K562 (cell line): ENCODE data around the gene LRP6. TPM values are rescaled to one million over a fixed set of nuclear protein-coding genes. Genes with fewer than 3 reads are reported as not detected.

Experiments used
- BACH1 ChIP-seq: fragments of 200-800 bp; sonication (Bioruptor generic); IDR thresholded peaks from 2 replicates; pipeline ENCODE4 v1.6.1; 2016; ENCODE audit warnings: missing genetic modification characterization, missing compliant biosample characterization
- BRD9 ChIP-seq: fragments of 450-650 bp; IDR thresholded peaks from 2 replicates; pipeline ENCODE4 v1.6.1; 2018; ENCODE audit warnings: low read depth; ENCODE audit not compliant: partially characterized antibody
- CBFA2T3 ChIP-seq: fragments of 450-650 bp; IDR thresholded peaks from 2 replicates; pipeline ENCODE4 v1.6.1; 2017
- FOXM1 ChIP-seq, 2 experiments: fragments of 450-650 bp in 1 of 2; sonication (generic) in 1 of 2; formaldehyde crosslinking in 1 of 2; IDR thresholded peaks; 2 replicates each; pipeline versions ENCODE4 v1.6.1 to v1.9.0; 2017 to 2022; ENCODE audit warnings: low read depth in 2 of 2, mild to moderate bottlenecking in 2 of 2, missing genetic modification reagents in 1 of 2, moderate library complexity in 1 of 2
- GTF2A2 ChIP-seq: IDR thresholded peaks from 2 replicates; pipeline ENCODE4 v1.6.1; 2016; ENCODE audit warnings: mild to moderate bottlenecking, missing genetic modification characterization, missing compliant biosample characterization
- KAT8 ChIP-seq: fragments of 450-650 bp; IDR thresholded peaks from 2 replicates; pipeline ENCODE4 v1.6.1; 2016; ENCODE audit warnings: low read depth, mild to moderate bottlenecking
- KLF1 ChIP-seq: fragments of 450-650 bp; IDR thresholded peaks from 2 replicates; pipeline ENCODE4 v1.6.1; 2016; ENCODE audit warnings: missing genetic modification characterization, missing compliant biosample characterization
- MBD2 ChIP-seq: sonication (generic); IDR thresholded peaks from 2 replicates; pipeline ENCODE4 v1.6.1; 2016; ENCODE audit warnings: low read depth, borderline replicate concordance
- POLR2A ChIP-seq: fragments of 450-650 bp; conservative IDR thresholded peaks from 2 replicates; pipeline ENCODE4 v1.6.1; 2016
- POLR2AphosphoS2 ChIP-seq: IDR thresholded peaks from 2 replicates; pipeline ENCODE4 v1.6.1; 2012; ENCODE audit warnings: low read length, improper control_type of control experiment
- SAP30 ChIP-seq: fragments of 200-600 bp; sonication (generic); IDR thresholded peaks from 2 replicates; pipeline ENCODE4 v1.6.1; 2012; ENCODE audit warnings: borderline replicate concordance, low read depth, mild to moderate bottlenecking, moderate library complexity, low read length, control low read depth, inconsistent platforms; ENCODE audit not compliant: insufficient read depth, poor library complexity, severe bottlenecking
- SREBF2 ChIP-seq: sonication (generic); formaldehyde crosslinking; IDR thresholded peaks from 2 replicates; pipeline ENCODE4 v1.4.0; 2020; ENCODE audit warnings: mild to moderate bottlenecking, missing genetic modification reagents
- STAT5B ChIP-seq: fragments of 250-450 bp; sonication (Bioruptor Pico); IDR thresholded peaks from 2 replicates; pipeline ENCODE4 v1.8.0; 2021; ENCODE audit warnings: mild to moderate bottlenecking, inconsistent platforms
- TEAD2 ChIP-seq: fragments of 450-650 bp; IDR thresholded peaks from 2 replicates; pipeline ENCODE4 v1.6.1; 2016; ENCODE audit warnings: missing genetic modification characterization, control low read depth, missing compliant biosample characterization
- ZBTB1 ChIP-seq: sonication (generic); formaldehyde crosslinking; IDR thresholded peaks from 2 replicates; pipeline ENCODE4 v1.8.1; 2023; ENCODE audit warnings: missing genetic modification reagents, low read depth, mild to moderate bottlenecking, borderline replicate concordance
- ZKSCAN1 ChIP-seq: fragments of 150-350 bp; IDR thresholded peaks from 2 replicates; pipeline ENCODE4 v1.6.1; 2016; ENCODE audit warnings: low read depth, low read length
- ZNF124 ChIP-seq: sonication (generic); formaldehyde crosslinking; IDR thresholded peaks from 2 replicates; pipeline ENCODE4 v1.8.1; 2022; ENCODE audit warnings: missing genetic modification reagents
- ZNF140 ChIP-seq: fragments of 250-450 bp; sonication (Bioruptor Pico); IDR thresholded peaks from 2 replicates; pipeline ENCODE4 v1.8.0; 2021; ENCODE audit warnings: moderate library complexity, mild to moderate bottlenecking, inconsistent platforms
- ZNF232 ChIP-seq: sonication (generic); formaldehyde crosslinking; IDR thresholded peaks from 2 replicates; pipeline ENCODE4 v1.8.0; 2022; ENCODE audit warnings: mild to moderate bottlenecking, missing genetic modification reagents
- polyA plus RNA-seq, 8 experiments: library from polyadenylated mRNA; depleted of rRNA in 4 of 8; stranded (reverse) in 5 of 8; unstranded in 3 of 8; fragments of >200 nt; fragmentation: Nextera tagmentation in 2 of 8; fragmentation: Illumina TruSeq in 1 of 8; extraction: Ambion mirVana in 2 of 8; extraction: Trizol in 1 of 8; gene quantifications; 2 replicates each; pipeline versions ENCODE4 v1.2.1 to v1.2.3, GENCODE V29; 2011 to 2014; ENCODE audit warnings: inconsistent platforms in 1 of 8, missing spikeins in 1 of 8
- total RNA-seq, 7 experiments: library from RNA; depleted of rRNA in 6 of 7; stranded (reverse); fragments of >200 nt in 6 of 7; fragmentation: Illumina TruSeq in 2 of 7; extraction: Trizol in 2 of 7; gene quantifications; 2 replicates each; pipeline versions ENCODE4 v1.2.1 to v1.2.3, GENCODE V29; 2011 to 2021; ENCODE audit warnings: low replicate concordance in 1 of 7
- TF ChIP-seq, protein P1 (sequence below): fragments of 450-650 bp; IDR thresholded peaks from 2 replicates; pipeline ENCODE4 v1.6.1; 2017; ENCODE audit warnings: antibody characterized with exemption, mild to moderate bottlenecking
- TF ChIP-seq, protein P2 (sequence below): sonication (generic); formaldehyde crosslinking; IDR thresholded peaks from 2 replicates; pipeline ENCODE4 v1.8.0; 2022; ENCODE audit warnings: mild to moderate bottlenecking, missing genetic modification reagents

LRP6 gene
- total and polyA plus RNA-seq, 9 of the 15 experiments (the other 6 are each of a cell fraction or from before 2014, with no cell fraction given) = 3.0 to 17.0 (median 10.8) TPM

DNA sequence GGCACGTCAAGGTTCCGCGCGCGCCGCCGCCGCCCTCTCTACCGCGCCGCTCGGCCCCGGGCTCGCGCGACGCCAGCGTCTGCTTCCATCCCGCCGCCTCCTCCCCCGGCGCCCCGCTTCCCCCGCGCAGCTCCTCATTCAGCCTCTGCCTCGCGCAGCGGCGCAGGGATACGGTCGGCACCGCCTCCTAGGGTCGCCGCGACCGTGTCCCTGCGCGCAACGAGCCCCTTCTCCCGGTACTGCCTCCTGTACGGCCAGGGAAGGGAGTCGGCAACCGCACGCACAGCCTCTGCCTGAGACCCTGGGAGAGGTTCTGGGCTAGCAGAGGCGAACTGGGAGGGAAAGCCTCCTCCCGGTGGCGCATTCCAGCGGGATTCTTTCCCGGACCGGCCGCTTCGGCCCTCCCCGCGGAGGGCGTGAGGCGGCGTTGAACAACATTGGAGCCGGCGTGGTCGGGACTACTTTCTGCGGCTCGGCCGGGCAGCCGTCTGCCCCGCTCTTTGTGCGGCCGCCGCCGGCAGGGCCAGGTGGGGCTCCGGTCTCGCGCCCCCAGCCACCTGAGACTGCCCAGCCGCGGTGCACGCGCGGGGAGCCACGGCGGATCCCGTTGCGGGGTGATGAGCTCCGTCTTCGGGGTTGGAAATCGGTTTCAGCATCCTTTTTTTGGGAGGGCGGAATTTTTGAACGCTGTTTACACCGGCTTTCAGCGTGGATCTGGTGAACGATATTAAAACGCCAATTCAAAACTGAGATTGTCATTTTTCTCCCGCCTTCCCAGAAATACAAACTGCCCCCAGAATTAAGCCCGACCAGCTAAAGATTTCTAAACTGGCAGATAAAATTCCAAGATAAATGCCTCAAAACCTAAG is at the start of gene LRP6 (continued):
- no peak for TF ChIP-seq BACH1 (tag)
- TF ChIP-seq BRD9 = peak; percentile 53
- TF ChIP-seq ZBTB1 (CRISPR knock-in tag) = no peak
- peak; percentile 79 for TF ChIP-seq POLR2A
- TF ChIP-seq STAT5B (CRISPR knock-in tag) = no peak
- TF ChIP-seq, protein P1, sequence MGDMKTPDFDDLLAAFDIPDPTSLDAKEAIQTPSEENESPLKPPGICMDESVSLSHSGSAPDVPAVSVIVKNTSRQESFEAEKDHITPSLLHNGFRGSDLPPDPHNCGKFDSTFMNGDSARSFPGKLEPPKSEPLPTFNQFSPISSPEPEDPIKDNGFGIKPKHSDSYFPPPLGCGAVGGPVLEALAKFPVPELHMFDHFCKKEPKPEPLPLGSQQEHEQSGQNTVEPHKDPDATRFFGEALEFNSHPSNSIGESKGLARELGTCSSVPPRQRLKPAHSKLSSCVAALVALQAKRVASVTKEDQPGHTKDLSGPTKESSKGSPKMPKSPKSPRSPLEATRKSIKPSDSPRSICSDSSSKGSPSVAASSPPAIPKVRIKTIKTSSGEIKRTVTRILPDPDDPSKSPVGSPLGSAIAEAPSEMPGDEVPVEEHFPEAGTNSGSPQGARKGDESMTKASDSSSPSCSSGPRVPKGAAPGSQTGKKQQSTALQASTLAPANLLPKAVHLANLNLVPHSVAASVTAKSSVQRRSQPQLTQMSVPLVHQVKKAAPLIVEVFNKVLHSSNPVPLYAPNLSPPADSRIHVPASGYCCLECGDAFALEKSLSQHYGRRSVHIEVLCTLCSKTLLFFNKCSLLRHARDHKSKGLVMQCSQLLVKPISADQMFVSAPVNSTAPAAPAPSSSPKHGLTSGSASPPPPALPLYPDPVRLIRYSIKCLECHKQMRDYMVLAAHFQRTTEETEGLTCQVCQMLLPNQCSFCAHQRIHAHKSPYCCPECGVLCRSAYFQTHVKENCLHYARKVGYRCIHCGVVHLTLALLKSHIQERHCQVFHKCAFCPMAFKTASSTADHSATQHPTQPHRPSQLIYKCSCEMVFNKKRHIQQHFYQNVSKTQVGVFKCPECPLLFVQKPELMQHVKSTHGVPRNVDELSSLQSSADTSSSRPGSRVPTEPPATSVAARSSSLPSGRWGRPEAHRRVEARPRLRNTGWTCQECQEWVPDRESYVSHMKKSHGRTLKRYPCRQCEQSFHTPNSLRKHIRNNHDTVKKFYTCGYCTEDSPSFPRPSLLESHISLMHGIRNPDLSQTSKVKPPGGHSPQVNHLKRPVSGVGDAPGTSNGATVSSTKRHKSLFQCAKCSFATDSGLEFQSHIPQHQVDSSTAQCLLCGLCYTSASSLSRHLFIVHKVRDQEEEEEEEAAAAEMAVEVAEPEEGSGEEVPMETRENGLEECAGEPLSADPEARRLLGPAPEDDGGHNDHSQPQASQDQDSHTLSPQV = no peak
- no peak for TF ChIP-seq KAT8
- peak; percentile 98 for TF ChIP-seq GTF2A2
- no peak for TF ChIP-seq CBFA2T3
- TF ChIP-seq ZNF232 (CRISPR knock-in tag) = no peak
- peak; percentile 52 for TF ChIP-seq SAP30
- TF ChIP-seq ZNF124 = no peak
- TF ChIP-seq, protein P2, sequence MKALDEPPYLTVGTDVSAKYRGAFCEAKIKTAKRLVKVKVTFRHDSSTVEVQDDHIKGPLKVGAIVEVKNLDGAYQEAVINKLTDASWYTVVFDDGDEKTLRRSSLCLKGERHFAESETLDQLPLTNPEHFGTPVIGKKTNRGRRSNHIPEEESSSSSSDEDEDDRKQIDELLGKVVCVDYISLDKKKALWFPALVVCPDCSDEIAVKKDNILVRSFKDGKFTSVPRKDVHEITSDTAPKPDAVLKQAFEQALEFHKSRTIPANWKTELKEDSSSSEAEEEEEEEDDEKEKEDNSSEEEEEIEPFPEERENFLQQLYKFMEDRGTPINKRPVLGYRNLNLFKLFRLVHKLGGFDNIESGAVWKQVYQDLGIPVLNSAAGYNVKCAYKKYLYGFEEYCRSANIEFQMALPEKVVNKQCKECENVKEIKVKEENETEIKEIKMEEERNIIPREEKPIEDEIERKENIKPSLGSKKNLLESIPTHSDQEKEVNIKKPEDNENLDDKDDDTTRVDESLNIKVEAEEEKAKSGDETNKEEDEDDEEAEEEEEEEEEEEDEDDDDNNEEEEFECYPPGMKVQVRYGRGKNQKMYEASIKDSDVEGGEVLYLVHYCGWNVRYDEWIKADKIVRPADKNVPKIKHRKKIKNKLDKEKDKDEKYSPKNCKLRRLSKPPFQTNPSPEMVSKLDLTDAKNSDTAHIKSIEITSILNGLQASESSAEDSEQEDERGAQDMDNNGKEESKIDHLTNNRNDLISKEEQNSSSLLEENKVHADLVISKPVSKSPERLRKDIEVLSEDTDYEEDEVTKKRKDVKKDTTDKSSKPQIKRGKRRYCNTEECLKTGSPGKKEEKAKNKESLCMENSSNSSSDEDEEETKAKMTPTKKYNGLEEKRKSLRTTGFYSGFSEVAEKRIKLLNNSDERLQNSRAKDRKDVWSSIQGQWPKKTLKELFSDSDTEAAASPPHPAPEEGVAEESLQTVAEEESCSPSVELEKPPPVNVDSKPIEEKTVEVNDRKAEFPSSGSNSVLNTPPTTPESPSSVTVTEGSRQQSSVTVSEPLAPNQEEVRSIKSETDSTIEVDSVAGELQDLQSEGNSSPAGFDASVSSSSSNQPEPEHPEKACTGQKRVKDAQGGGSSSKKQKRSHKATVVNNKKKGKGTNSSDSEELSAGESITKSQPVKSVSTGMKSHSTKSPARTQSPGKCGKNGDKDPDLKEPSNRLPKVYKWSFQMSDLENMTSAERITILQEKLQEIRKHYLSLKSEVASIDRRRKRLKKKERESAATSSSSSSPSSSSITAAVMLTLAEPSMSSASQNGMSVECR (CRISPR knock-in tag) = no peak; the same call in 1 of the 2 replicates
- peak; percentile 90; the same call in 1 of the 2 replicates for TF ChIP-seq KLF1 (tag)
- TF ChIP-seq FOXM1 (IDR thresholded peaks at IDR 0.05; ENCODE audit: low read depth) = peak; percentile 47; the same call in 1 of the 2 replicates
- TF ChIP-seq FOXM1 (CRISPR knock-in tag; IDR thresholded peaks at IDR 0.05; ENCODE audit: low read depth) = no peak
- TF ChIP-seq ZKSCAN1 = no peak
- no peak for TF ChIP-seq ZNF140
- no peak for TF ChIP-seq POLR2AphosphoS2
- peak; percentile 100 for TF ChIP-seq TEAD2 (tag)
- TF ChIP-seq SREBF2 (CRISPR knock-in tag) = no peak
- TF ChIP-seq MBD2 = no peak
